A673 (cell line): Measurements from ENCODE around the gene GATA1. TPM values are rescaled to one million over a fixed set of nuclear protein-coding genes. Genes with fewer than 3 reads are reported as not detected.

Experiments
- BruUV-seq: library from RNA; stranded (reverse); fragments of 400-500 nt; replicated peaks from 2 replicates; lab custom pipeline; 2021; lab: Mats Ljungman, UMichigan
- CTCF ChIA-PET: fragments of 300-600 bp; sonication (Branson Sonifier 250); formaldehyde crosslinking; loops from one replicate; lab custom pipeline; 2022; ENCODE audit warnings: antibody characterized with exemption; lab: Charles Lee
- POLR2A ChIA-PET: fragments of 300-600 bp; sonication (Branson Sonifier 250); formaldehyde crosslinking; loops from one replicate; lab custom pipeline; 2022; ENCODE audit warnings: antibody characterized with exemption; ENCODE audit not compliant: low non-redundant PET; lab: Charles Lee
- DNase-seq: peaks from one replicate; pipeline ENCODE4 v3.0.0-alpha.2; 2015; ENCODE audit warnings: low spot score
- H3K27ac ChIP-seq: fragments of 200-600 bp; sonication (generic); 2 replicates; pipeline ENCODE4 v1.5.1; 2016; ENCODE audit warnings: mixed run types, low read depth, mild to moderate bottlenecking, mixed read lengths, antibody characterized with exemption, low read length; ENCODE audit not compliant: poor library complexity, severe bottlenecking
- H3K27me3 ChIP-seq: fragments of 200-600 bp; sonication (generic); replicated peaks from 2 replicates; pipeline ENCODE4 v1.6.1; 2017; ENCODE audit warnings: mixed run types, low read depth, mild to moderate bottlenecking, mixed read lengths, antibody characterized with exemption, low read length; ENCODE audit not compliant: insufficient read depth, poor library complexity
- H3K36me3 ChIP-seq: fragments of 200-600 bp; sonication (generic); 2 replicates; pipeline ENCODE4 v1.6.1; 2016; ENCODE audit warnings: mixed run types, mild to moderate bottlenecking, mixed read lengths, antibody characterized with exemption, low read length; ENCODE audit not compliant: insufficient read depth, poor library complexity, severe bottlenecking
- H3K4me1 ChIP-seq: fragments of 200-600 bp; sonication (generic); 2 replicates; pipeline ENCODE4 v1.6.1; 2017; ENCODE audit warnings: mixed run types, mild to moderate bottlenecking, mixed read lengths, antibody characterized with exemption, low read length; ENCODE audit not compliant: insufficient read depth, poor library complexity, severe bottlenecking
- H3K4me3 ChIP-seq: fragments of 200-600 bp; sonication (generic); 2 replicates; pipeline ENCODE4 v1.5.1; 2016; ENCODE audit warnings: low read depth, mixed run types, mild to moderate bottlenecking, mixed read lengths, low read length; ENCODE audit not compliant: poor library complexity, severe bottlenecking
- H3K9me3 ChIP-seq: fragments of 200-600 bp; sonication (generic); 2 replicates; pipeline ENCODE4 v1.6.1; 2016; ENCODE audit warnings: mixed run types, low read depth, mild to moderate bottlenecking, mixed read lengths, antibody characterized with exemption, low read length; ENCODE audit not compliant: poor library complexity, severe bottlenecking
- CTCF ChIP-seq: fragments of 300-800, 200-600 bp; sonication (generic); conservative IDR thresholded peaks from 2 replicates; pipeline ENCODE4 v1.5.1; 2017; ENCODE audit warnings: low read depth, mild to moderate bottlenecking, antibody characterized with exemption, low read length, moderate library complexity, mixed read lengths
- EZH2 ChIP-seq: fragments of 200-600 bp; sonication (generic); IDR thresholded peaks from 2 replicates; pipeline ENCODE4 v1.6.1; 2017; ENCODE audit warnings: borderline replicate concordance, low read depth, mild to moderate bottlenecking, mixed read lengths, antibody characterized with exemption, low read length; ENCODE audit not compliant: poor library complexity, severe bottlenecking
- intact Hi-C: fragments of 100-400 bp; cut with micrococcal nuclease; formaldehyde crosslinking; loops from one replicate; pipeline ENCODE4 v1.10.0; 2022; ENCODE audit not compliant: unreplicated experiment
- total RNA-seq: library from RNA; stranded (reverse); gene quantifications from 2 replicates; pipeline ENCODE4 v1.2.3, GENCODE V29; 2021

GATA1 gene
- total RNA-seq, 1 experiment from 2014 or later = not detected

GRCh38 chrX:48747415-48748016, 38.9 kb upstream of the GATA1 start:
- DNase-seq = no peak
- H3K4me1 ChIP-seq = no peaks in the 10 kb centered on the region
- intact Hi-C loops = no loop called here

GRCh38 chrX:48749182-48749581, 37.2 kb upstream of the GATA1 start:
- TF ChIP-seq CTCF (no peak), EZH2 (no peak)
- Histone ChIP-seq H3K4me1 (no peaks in the 10 kb centered on the region), H3K9me3 (no peaks in the 10 kb centered on the region), H3K36me3 (no peaks in the 10 kb centered on the region), H3K27ac (no peak overlapping the region), H3K27me3 (no peaks in the 10 kb centered on the region), H3K4me3 (no peak overlapping the region)
- POLR2A ChIA-PET = no interaction called here
- no peak for DNase-seq
- intact Hi-C loops = no loop called here
- BruUV-seq = no TSS peak
- CTCF ChIA-PET = no interaction called here

More at GRCh38 chrX:48747415-48748016, 38.9 kb upstream of the GATA1 start:
- CTCF ChIA-PET = no interaction called here
- Histone ChIP-seq H3K27me3 (no peaks in the 10 kb centered on the region), H3K4me3 (no peak overlapping the region), H3K9me3 (no peaks in the 10 kb centered on the region), H3K27ac (no peak overlapping the region), H3K36me3 (no peaks in the 10 kb centered on the region)
- TF ChIP-seq CTCF (no peak), EZH2 (no peak)
- POLR2A ChIA-PET = no interaction called here
- no TSS peak for BruUV-seq

- no peaks in the 10 kb centered on the region for H3K4me1 ChIP-seq
- TF ChIP-seq EZH2 = no peak
- TF ChIP-seq CTCF = no peak
- ChIA-PET POLR2A (no interaction called here), CTCF (no interaction called here)
- BruUV-seq = no TSS peak
- intact Hi-C loops = no loop called here
- H3K27me3 ChIP-seq = no peaks in the 10 kb centered on the region
- DNase-seq = no peak
- H3K27ac ChIP-seq = no peak overlapping the region
- H3K9me3 ChIP-seq = no peaks in the 10 kb centered on the region
- H3K4me3 ChIP-seq = no peak overlapping the region
- H3K36me3 ChIP-seq = no peaks in the 10 kb centered on the region
Observed at GRCh38 chrX:48751343-48751742, 35.0 kb upstream of the GATA1 start.
